Keratinocyte (primary cell): ENCODE data around the gene LTBP2. TPM values are rescaled to one million over a fixed set of nuclear protein-coding genes. Genes with fewer than 3 reads are reported as not detected.

Experiments used
- DNase-seq: peaks from one replicate; pipeline ENCODE4 v3.0.0-alpha.2; 2011; ENCODE audit warnings: low read depth, missing footprints, low spot score
- FAIRE-seq: peaks from 2 replicates; lab custom pipeline; 2011; peaks lifted over from hg19 to GRCh38; lab: Jason Lieb, UNC
- H2AFZ ChIP-seq: 2 replicates; pipeline ENCODE4 v1.6.0; 2012; ENCODE audit warnings: low read length, control low read depth, inconsistent platforms; ENCODE audit not compliant: control insufficient read depth
- H3K27ac ChIP-seq: 2 replicates; pipeline ENCODE4 v1.5.1; 2011; ENCODE audit warnings: low read length; ENCODE audit not compliant: control insufficient read depth, insufficient read depth
- H3K27me3 ChIP-seq: 3 replicates; pipeline ENCODE4 v1.6.0; 2011; ENCODE audit warnings: low read length; ENCODE audit not compliant: control insufficient read depth, insufficient read depth; ENCODE audit errors: extremely low read depth
- H3K36me3 ChIP-seq, 2 experiments: 2 replicates in 1 of 2; 3 replicates in 1 of 2; pipeline ENCODE4 v1.5.1; 2011; ENCODE audit warnings: low read length in 2 of 2, mild to moderate bottlenecking in 1 of 2; ENCODE audit not compliant: control insufficient read depth in 2 of 2, insufficient read depth in 2 of 2; ENCODE audit errors: extremely low read depth in 1 of 2
- H3K4me1 ChIP-seq: 3 replicates; pipeline ENCODE4 v1.5.1; 2011; ENCODE audit warnings: low read length; ENCODE audit not compliant: control insufficient read depth, insufficient read depth; ENCODE audit errors: extremely low read depth
- H3K4me2 ChIP-seq: 3 replicates; pipeline ENCODE4 v1.6.0; 2011; ENCODE audit warnings: low read depth, low read length; ENCODE audit not compliant: control insufficient read depth, insufficient read depth; ENCODE audit errors: extremely low read depth
- H3K4me3 ChIP-seq, 3 experiments: fragments of 200-600 bp in 1 of 3; sonication (generic) in 1 of 3; 2 replicates in 2 of 3; 3 replicates in 1 of 3; pipeline ENCODE4 v1.5.1; 2011 to 2016; ENCODE audit warnings: low read length in 3 of 3, mild to moderate bottlenecking in 3 of 3, control low read depth in 2 of 3, inconsistent platforms in 1 of 3, low read depth in 1 of 3, mixed read lengths in 1 of 3, mixed run types in 1 of 3, moderate library complexity in 1 of 3; ENCODE audit not compliant: control insufficient read depth in 2 of 3, insufficient read depth in 2 of 3; ENCODE audit errors: extremely low read depth in 1 of 3
- H3K79me2 ChIP-seq: 2 replicates; pipeline ENCODE4 v1.6.0; 2012; ENCODE audit warnings: low read length; ENCODE audit not compliant: control insufficient read depth, insufficient read depth
- H3K9ac ChIP-seq: 3 replicates; pipeline ENCODE4 v1.6.0; 2011; ENCODE audit warnings: low read length; ENCODE audit not compliant: control insufficient read depth, insufficient read depth; ENCODE audit errors: extremely low read depth
- H3K9me1 ChIP-seq: 3 replicates; pipeline ENCODE4 v1.6.0; 2011; ENCODE audit warnings: low read length; ENCODE audit not compliant: control insufficient read depth, insufficient read depth; ENCODE audit errors: extremely low read depth
- H3K9me3 ChIP-seq: 2 replicates; pipeline ENCODE4 v1.5.1; 2012; ENCODE audit warnings: low read depth, low read length; ENCODE audit not compliant: control insufficient read depth
- H4K20me1 ChIP-seq: 3 replicates; pipeline ENCODE4 v1.6.0; 2011; ENCODE audit warnings: low read length; ENCODE audit not compliant: control insufficient read depth, insufficient read depth; ENCODE audit errors: extremely low read depth
- EZH2 ChIP-seq: IDR thresholded peaks from one replicate; pipeline ENCODE4 v1.6.1; 2012; ENCODE audit warnings: inconsistent platforms, mild to moderate bottlenecking, low read length, moderate library complexity
- dilution Hi-C: fragments of 300-500 bp; cut with MboI; formaldehyde crosslinking; loops from one replicate; pipeline ENCODE4 v1.7.0; 2020; ENCODE audit warnings: low sequenced_read_pairs; ENCODE audit not compliant: extremely low pct_ligation_motif_present
- polyA plus RNA-seq, 5 experiments: library from polyadenylated mRNA; depleted of rRNA in 3 of 5; stranded (reverse) in 3 of 5; stranded (forward) in 1 of 5; unstranded in 1 of 5; fragments of >200 nt; gene quantifications; 1 replicate in 1 of 5; 2 replicates in 3 of 5; 3 replicates in 1 of 5; pipeline versions ENCODE4 v1.2.1 to v1.2.3, GENCODE V29; 2011 to 2012; ENCODE audit warnings: missing spikeins in 2 of 5, low read depth in 1 of 5, low replicate concordance in 1 of 5
- TF ChIP-seq, protein P1 (sequence below), 3 experiments: IDR thresholded peaks in 1 of 3; conservative IDR thresholded peaks in 1 of 3; optimal IDR thresholded peaks in 1 of 3; 2 replicates in 2 of 3; 3 replicates in 1 of 3; pipeline versions ENCODE3 to v1.5.1; 2011; ENCODE audit warnings: low read length in 3 of 3, mild to moderate bottlenecking in 3 of 3, moderate library complexity in 2 of 3, control low read depth in 1 of 3, inconsistent platforms in 1 of 3; ENCODE audit not compliant: insufficient read depth in 2 of 3; ENCODE audit errors: extremely low read depth in 1 of 3

Gene LTBP2
- polyA plus RNA-seq, 1 donor (not counting 4 experiments of a cell fraction or from before 2014, with no cell fraction given) = 23.9 TPM

DNA sequence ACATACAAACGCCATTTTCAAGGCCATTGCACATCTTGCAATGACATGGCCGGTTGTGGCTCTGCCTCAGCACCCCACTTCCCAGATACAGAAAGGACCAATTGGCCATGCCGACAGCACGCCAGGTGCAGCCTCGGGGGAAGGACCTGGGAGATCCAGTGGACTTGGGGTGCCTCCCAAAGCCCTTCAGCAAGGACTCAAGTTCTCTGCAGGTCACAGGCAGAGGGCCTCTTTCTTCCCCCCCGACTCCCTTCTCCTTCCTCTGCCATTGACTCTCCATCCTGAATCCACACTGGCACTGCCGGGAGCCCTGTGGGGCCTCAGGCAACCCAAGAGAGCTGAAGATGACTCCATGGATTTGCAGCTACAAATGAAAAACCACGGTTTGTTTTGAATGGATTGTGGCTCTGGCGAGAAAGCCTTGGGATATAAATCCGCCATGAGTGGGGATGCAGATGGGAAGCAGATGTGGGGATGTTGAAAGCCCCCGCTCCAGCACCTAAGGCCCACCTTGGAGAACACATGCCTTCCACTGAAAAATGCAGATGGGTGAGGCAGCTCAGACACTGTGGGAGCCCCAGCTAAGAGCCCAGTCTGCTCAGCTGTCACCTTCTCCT, 35.1 kb upstream of the LTBP2 start:
- dilution Hi-C loops = no loop called here
- no peak for TF ChIP-seq EZH2
- TF ChIP-seq, protein P1, sequence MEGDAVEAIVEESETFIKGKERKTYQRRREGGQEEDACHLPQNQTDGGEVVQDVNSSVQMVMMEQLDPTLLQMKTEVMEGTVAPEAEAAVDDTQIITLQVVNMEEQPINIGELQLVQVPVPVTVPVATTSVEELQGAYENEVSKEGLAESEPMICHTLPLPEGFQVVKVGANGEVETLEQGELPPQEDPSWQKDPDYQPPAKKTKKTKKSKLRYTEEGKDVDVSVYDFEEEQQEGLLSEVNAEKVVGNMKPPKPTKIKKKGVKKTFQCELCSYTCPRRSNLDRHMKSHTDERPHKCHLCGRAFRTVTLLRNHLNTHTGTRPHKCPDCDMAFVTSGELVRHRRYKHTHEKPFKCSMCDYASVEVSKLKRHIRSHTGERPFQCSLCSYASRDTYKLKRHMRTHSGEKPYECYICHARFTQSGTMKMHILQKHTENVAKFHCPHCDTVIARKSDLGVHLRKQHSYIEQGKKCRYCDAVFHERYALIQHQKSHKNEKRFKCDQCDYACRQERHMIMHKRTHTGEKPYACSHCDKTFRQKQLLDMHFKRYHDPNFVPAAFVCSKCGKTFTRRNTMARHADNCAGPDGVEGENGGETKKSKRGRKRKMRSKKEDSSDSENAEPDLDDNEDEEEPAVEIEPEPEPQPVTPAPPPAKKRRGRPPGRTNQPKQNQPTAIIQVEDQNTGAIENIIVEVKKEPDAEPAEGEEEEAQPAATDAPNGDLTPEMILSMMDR (optimal IDR thresholded peaks at IDR 0.05 in 1 of 3, IDR thresholded peaks at IDR 0.05 in 1 of 3, conservative IDR thresholded peaks at IDR 0.05 in 1 of 3; ENCODE audit: extremely low read depth in 1 of 3, insufficient read depth in 2 of 3, low read length in 3 of 3) = no peak
- no peak overlapping the region for H3K4me3 ChIP-seq
- H3K4me2 ChIP-seq = peak overlapping the region; percentile 46
- H3K4me1 ChIP-seq = peaks cover 47% of the 10 kb centered on the region
- H3K79me2 ChIP-seq = no peaks in the 10 kb centered on the region
- no peaks in the 10 kb centered on the region for H4K20me1 ChIP-seq
- no peak for FAIRE-seq
- no peaks in the 10 kb centered on the region for H3K27me3 ChIP-seq
- no peaks in the 10 kb centered on the region for H3K9me3 ChIP-seq
- H3K9ac ChIP-seq = no peak overlapping the region
- no peaks in the 10 kb centered on the region for H3K36me3 ChIP-seq
- no peak overlapping the region for H2AFZ ChIP-seq
- H3K27ac ChIP-seq = no peak overlapping the region
- H3K9me1 ChIP-seq = peaks cover 2% of the 10 kb centered on the region
- no peak for DNase-seq

DNA sequence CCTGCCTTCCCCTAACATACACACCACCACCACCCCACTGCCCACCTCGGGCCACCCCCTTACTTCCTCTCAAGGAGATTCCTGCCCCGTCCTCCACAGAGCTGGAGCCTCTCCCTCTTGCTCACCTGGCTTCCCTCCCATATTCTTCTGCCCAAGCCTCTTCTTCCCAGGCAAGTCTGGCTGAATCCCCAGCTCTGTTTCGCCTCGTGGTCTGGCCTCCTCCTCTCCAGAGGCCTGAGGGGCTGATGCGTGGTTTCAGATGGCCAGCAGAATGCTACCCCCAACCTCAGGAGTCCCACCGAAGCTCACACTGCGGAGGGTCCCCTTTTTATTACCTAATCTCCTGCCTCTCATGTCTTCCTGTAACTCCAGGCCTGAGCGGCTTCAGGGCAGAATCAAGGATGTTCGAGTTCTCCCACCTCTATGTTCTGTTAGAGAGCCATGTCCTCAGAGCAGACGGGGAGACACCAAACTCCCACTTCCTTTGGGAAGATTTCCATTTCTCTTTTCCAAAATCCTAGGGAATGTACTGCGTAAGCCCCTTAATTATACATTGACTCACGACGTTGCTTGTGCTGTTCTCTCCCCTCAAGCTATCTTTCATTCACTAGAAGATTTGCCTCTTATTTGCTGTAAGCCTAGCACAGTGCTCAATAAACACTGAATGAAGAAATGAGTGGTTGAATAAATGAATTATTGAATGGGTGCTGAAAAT, 33.9 kb upstream of the LTBP2 start:
- Histone ChIP-seq H3K9me3 (no peaks in the 10 kb centered on the region), H3K4me3 (no peak overlapping the region), H3K79me2 (no peaks in the 10 kb centered on the region), H3K9ac (peak overlapping the region; percentile 45), H3K9me1 (peaks cover 2% of the 10 kb centered on the region), H3K4me1 (peaks cover 47% of the 10 kb centered on the region), H3K4me2 (peak overlapping the region; percentile 37), H3K27me3 (no peaks in the 10 kb centered on the region), H3K27ac (peak overlapping the region; percentile 40), H2AFZ (peak overlapping the region; percentile 59), H3K36me3 (no peaks in the 10 kb centered on the region), H4K20me1 (no peaks in the 10 kb centered on the region)
- DNase-seq (no peak), FAIRE-seq (no peak)
- dilution Hi-C loops = no loop called here
- no peak for TF ChIP-seq EZH2
- TF ChIP-seq, protein P1 (optimal IDR thresholded peaks at IDR 0.05 in 1 of 3, IDR thresholded peaks at IDR 0.05 in 1 of 3, conservative IDR thresholded peaks at IDR 0.05 in 1 of 3; ENCODE audit: extremely low read depth in 1 of 3, insufficient read depth in 2 of 3, low read length in 3 of 3) = no peak
